SU-DHL-6 (cell line): ENCODE measurements around the gene SIRPA.
A peak's percentile ranks its signal among the peaks of the same experiment; 100 is the strongest.

Experiments
- H2AFZ ChIP-seq: fragments of 200-600 bp; sonication (generic); 2 replicates; pipeline ENCODE4 v1.6.1; 2014; ENCODE audit warnings: low read depth, mild to moderate bottlenecking, moderate library complexity, mixed read lengths, antibody characterized with exemption, low read length; ENCODE audit not compliant: severe bottlenecking
- H3F3A ChIP-seq: fragments of 200-600 bp; shearing (Covaris generic); 2 replicates; pipeline ENCODE4 v1.6.0; 2016; ENCODE audit warnings: antibody characterized with exemption, mild to moderate bottlenecking; ENCODE audit not compliant: insufficient read depth
- H3K27ac ChIP-seq: fragments of 200-600 bp; sonication (generic); 2 replicates; pipeline ENCODE4 v1.5.1; 2016; ENCODE audit warnings: low read depth, mild to moderate bottlenecking, low read length, moderate library complexity, mixed read lengths
- H3K27me3 ChIP-seq: fragments of 200-600 bp; sonication (generic), shearing (Covaris generic); 2 replicates; pipeline ENCODE4 v1.6.0; 2014; ENCODE audit warnings: mild to moderate bottlenecking, low read length
- H3K36me3 ChIP-seq: fragments of 200-600 bp; sonication (generic); 2 replicates; pipeline ENCODE4 v1.6.1; 2014; ENCODE audit warnings: mild to moderate bottlenecking, low read length, mixed read lengths
- H3K4me2 ChIP-seq: fragments of 300-600, 200-600 bp; shearing (Covaris generic), sonication (generic); 2 replicates; pipeline ENCODE4 v1.6.0; 2014; ENCODE audit warnings: low read length, low read depth, mild to moderate bottlenecking; ENCODE audit not compliant: poor library complexity, severe bottlenecking
- H3K4me3 ChIP-seq: fragments of 200-600 bp; sonication (generic); 2 replicates; pipeline ENCODE4 v1.5.1; 2014; ENCODE audit warnings: antibody characterized with exemption, low read length, mild to moderate bottlenecking, mixed read lengths; ENCODE audit not compliant: insufficient read depth, poor library complexity, severe bottlenecking
- H3K79me2 ChIP-seq: fragments of 200-600 bp; sonication (generic); 2 replicates; pipeline ENCODE4 v1.6.1; 2014; ENCODE audit warnings: mild to moderate bottlenecking, low read length, moderate library complexity; ENCODE audit not compliant: insufficient read depth
- H3K9ac ChIP-seq: fragments of 200-600 bp; sonication (generic); 2 replicates; pipeline ENCODE4 v1.7.0; 2014; ENCODE audit warnings: mild to moderate bottlenecking, low read length
- H3K9me2 ChIP-seq: fragments of 200-600 bp; sonication (generic); replicated peaks from 2 replicates; pipeline ENCODE4 v1.6.1; 2014; ENCODE audit warnings: low read length; ENCODE audit not compliant: insufficient read depth
- H3K9me3 ChIP-seq: fragments of 200-600 bp; sonication (generic); 2 replicates; pipeline ENCODE4 v1.6.1; 2014; ENCODE audit warnings: low read length, mixed read lengths; ENCODE audit not compliant: insufficient read depth
- H4K20me1 ChIP-seq: fragments of 200-600 bp; sonication (generic); 2 replicates; pipeline ENCODE4 v1.6.1; 2014; ENCODE audit warnings: low read depth, mild to moderate bottlenecking, antibody characterized with exemption, low read length, moderate library complexity, mixed read lengths
- CTCF ChIP-seq: fragments of 200-600 bp; sonication (generic); IDR thresholded peaks from one replicate; pipeline ENCODE4 v1.5.1; 2017; ENCODE audit warnings: antibody characterized with exemption, mild to moderate bottlenecking, low read length, moderate library complexity; ENCODE audit not compliant: insufficient read depth, poor library complexity, severe bottlenecking
- EZH2phosphoT487 ChIP-seq: fragments of 200-600 bp; sonication (generic), shearing (Covaris generic); conservative IDR thresholded peaks from 2 replicates; pipeline ENCODE4 v1.6.1; 2018; ENCODE audit warnings: mild to moderate bottlenecking, antibody characterized with exemption, low read length, moderate library complexity, mixed read lengths

Gene SIRPA

DNA sequence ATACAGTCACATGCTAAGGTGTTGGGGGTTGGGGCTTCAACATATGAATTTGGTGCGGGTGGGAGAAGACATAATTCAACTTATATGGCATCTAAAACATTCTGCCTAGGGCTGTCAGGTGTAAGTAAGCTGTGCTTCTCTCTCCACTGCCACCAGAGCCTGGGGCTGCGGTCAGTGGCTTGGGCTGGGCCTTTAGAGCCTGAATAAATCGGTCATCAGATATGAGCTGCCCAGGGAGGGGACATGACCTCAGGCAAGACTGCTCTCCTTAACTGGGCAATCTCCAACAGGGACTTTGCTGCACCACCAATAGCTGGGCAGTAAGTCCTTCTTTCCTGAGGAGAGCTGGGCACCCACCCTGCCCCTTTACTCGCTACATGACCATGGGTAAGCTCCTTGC lies 24.9 kb upstream of the SIRPA start:
- Histone ChIP-seq H3K79me2 (no peaks in the 10 kb centered on the region), H2AFZ (no peak overlapping the region), H4K20me1 (no peaks in the 10 kb centered on the region), H3K9me3 (no peaks in the 10 kb centered on the region), H3K4me3 (no peak overlapping the region), H3K27me3 (no peaks in the 10 kb centered on the region), H3K4me2 (peak overlapping the region; percentile 38), H3K36me3 (no peaks in the 10 kb centered on the region), H3K9me2 (no peaks in the 10 kb centered on the region), H3K9ac (no peak overlapping the region), H3F3A (no peaks in the 10 kb centered on the region), H3K27ac (no peak overlapping the region)
- no peak for TF ChIP-seq CTCF
- TF ChIP-seq EZH2phosphoT487 = no peak

GRCh38 chr20:1870792-1871550 lies 24.2 kb upstream of the SIRPA start:
- H4K20me1 ChIP-seq = no peaks in the 10 kb centered on the region
- H3K79me2 ChIP-seq = no peaks in the 10 kb centered on the region
- no peaks in the 10 kb centered on the region for H3K27me3 ChIP-seq
- no peak overlapping the region for H3K27ac ChIP-seq
- H3K4me2 ChIP-seq = peak overlapping the region; percentile 38
- H2AFZ ChIP-seq = no peak overlapping the region
- H3F3A ChIP-seq = no peaks in the 10 kb centered on the region
- no peaks in the 10 kb centered on the region for H3K9me3 ChIP-seq
- no peak for TF ChIP-seq EZH2phosphoT487
- no peak for TF ChIP-seq CTCF
- H3K9me2 ChIP-seq = no peaks in the 10 kb centered on the region
- no peak overlapping the region for H3K4me3 ChIP-seq
- H3K36me3 ChIP-seq = no peaks in the 10 kb centered on the region
- H3K9ac ChIP-seq = no peak overlapping the region

DNA sequence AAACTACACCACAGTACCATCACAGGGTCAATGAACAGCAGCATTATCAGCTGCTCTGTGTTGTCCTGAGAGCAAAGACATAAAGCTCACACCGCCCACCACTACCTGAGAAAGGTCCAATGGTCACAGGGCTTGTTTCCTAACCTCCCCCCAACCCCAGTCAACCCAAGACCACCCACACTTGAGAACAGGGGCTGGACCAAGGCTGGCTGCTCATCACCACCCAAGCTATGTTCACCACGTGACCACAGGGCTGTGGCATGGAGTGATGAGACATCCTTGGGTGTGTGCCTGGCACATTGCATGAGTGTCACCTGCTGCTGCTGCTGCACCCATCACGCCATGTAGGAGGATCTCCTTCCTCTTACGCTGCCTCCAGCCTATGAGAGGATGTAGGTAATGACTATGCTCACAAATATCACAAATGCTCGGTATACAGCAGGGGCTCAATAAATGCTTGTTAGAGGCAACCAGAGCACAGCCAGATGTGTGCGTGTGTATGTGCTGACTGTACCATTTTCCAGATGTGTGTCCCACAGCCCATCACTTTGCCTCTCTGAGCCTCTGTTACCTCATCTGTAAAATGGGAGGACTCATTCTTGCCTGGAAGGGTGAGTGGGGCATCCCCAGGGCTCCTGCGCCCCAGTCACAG lies 23.3 kb upstream of the SIRPA start:
- no peak for TF ChIP-seq EZH2phosphoT487
- no peak for TF ChIP-seq CTCF

More for the DNA sequence above, 23.3 kb upstream of the SIRPA start:
- Histone ChIP-seq H3K27me3 (no peaks in the 10 kb centered on the region), H4K20me1 (no peaks in the 10 kb centered on the region), H3K79me2 (no peaks in the 10 kb centered on the region), H3K9ac (no peak overlapping the region), H3K27ac (no peak overlapping the region), H2AFZ (no peak overlapping the region), H3K36me3 (no peaks in the 10 kb centered on the region), H3K9me2 (no peaks in the 10 kb centered on the region), H3K9me3 (no peaks in the 10 kb centered on the region), H3K4me3 (no peak overlapping the region), H3K4me2 (no peak overlapping the region), H3F3A (no peaks in the 10 kb centered on the region)
